T1000 (cell line): ENCODE data around the gene ARPP21.
"Not testable (repeated sequence)": the region's sequence is repeated elsewhere in the genome, so short reads cannot be mapped to it uniquely, and the experiment has no call there.

ENCODE experiments used
- DNase-seq: peaks from one replicate; lab custom pipeline; 2025; ENCODE audit warnings: mixed read lengths; lab: John Stamatoyannopoulos, UW

The ARPP21 gene

GRCh38 chr3:35639254-35640186 lies at the start of gene ARPP21:
Gene ARPP21 (plus strand): TSS chr3:35639525. CDS start chr3:35681752, 42,227 bp downstream.
- DNase-seq = no peak

DNA sequence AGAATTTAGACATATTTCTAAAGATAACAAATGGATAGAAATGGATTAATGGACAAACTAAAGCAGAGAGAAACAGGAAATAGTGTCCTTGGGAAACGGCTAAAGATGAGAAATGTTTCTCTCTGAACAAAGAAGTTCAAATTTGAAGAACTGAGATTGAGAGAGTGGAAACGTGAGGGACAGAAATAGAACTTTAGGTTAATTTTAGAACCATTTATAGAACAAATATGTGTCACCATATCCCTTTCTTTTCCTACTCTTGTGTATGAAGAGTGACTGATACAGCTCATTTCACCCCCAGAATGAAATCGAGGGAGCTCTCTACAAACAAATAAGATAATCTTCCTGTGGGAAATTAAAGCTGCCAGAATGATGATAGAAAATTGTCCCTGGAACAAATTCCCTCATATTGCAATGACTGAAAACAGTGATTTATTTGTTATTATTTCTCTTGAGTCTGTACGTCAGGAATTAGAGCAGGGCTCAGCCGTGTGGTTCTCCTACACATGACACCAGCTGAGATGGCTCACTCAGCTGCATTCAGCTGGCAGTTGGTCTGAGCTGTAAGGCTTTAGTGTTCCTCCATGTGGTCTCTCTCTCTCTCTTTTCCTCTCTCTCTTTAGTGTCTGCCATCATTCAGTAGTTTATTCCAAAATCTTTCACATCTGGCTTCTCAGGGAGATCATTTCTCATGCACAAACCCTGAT lies 46.6 kb upstream of the ARPP21 start:
- DNase-seq = no peak

DNA sequence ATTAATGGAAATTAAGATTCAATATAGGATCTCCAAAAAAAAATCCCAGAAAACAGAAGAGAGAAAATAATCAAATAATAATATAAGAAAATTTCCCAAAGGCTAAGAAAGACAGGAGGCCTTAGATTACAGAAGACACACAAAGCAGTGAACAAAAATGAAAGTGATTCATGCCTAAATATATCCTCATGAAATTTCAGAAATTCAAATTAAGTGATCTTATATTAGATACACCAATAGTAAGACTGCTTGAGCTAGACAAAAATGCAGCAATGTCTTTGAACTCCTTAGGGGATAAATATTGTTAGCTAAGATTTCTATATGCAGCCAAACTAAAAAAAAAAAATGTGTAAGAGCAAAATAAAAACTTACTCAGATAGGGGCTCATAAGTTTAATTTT lies 44.6 kb upstream of the ARPP21 start:
- DNase-seq = no peak

GRCh38 chr3:35596335-35596995 lies 42.9 kb upstream of the ARPP21 start:
- no peak for DNase-seq

DNA sequence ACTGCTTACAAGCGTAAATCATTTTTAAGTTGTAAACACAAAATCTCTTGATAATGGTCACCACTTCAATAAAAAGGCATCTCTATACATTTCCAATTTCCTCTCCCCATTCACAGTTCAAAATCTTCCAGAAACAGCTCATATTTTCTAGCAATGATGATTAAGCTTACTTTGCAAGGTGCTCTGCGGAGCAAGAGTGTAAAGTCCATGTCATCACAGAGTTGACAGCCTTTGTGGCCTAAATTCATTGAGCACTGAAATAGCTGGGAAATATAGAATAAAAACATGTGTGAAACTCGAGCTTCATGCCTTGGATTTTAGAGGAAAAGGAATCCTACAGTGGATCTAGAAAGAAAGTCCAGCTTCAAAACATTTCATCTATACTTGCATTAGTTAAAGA lies 41.8 kb upstream of the ARPP21 start:
- DNase-seq = no peak

GRCh38 chr3:35598804-35599203 lies 40.5 kb upstream of the ARPP21 start:
- no peak for DNase-seq

DNA sequence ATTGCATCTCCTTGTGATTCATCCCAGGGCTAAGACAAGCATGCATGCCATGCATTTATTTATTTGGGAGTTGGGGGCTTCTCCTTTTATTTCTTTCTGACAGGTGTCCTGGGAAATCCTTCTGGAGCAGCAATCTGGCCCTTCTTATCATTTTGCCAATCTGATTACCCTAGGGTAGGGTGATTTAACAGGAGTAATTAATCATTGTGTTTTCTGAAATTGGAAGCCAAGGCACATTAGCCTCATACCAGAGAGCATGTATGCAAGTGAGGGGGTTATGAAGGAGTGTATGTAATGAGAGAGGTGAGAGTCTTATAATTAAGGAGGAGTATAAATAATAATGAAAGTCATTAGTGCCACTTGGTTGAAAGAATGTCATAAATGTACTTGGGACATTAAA lies 37.4 kb upstream of the ARPP21 start:
- no peak for DNase-seq

DNA sequence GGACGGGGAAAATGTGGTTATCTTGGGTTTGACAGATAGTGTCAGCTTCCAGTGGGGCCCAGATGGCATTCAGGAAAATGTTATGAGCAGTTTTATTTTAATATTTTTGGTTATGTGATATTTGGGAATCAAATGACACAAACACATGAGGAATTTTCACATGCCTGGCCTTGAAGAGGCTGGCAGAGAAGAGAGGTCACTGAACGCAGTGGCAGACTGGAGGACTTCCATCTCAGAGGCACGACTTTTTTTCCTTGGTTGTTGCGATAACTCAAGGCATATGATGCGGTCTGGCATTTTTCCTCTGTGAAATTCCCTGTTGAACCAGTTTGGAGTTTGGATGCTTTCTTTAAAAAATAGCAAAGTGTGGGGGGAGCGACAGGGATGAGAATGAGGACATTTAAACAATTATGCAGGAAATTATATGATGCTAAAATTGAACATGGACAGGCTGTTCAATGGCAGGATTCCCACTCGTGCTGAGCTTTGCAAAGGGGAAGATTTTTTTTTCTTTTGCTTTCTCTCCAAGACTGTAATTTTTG lies 36.9 kb upstream of the ARPP21 start:
- DNase-seq = no peak

DNA sequence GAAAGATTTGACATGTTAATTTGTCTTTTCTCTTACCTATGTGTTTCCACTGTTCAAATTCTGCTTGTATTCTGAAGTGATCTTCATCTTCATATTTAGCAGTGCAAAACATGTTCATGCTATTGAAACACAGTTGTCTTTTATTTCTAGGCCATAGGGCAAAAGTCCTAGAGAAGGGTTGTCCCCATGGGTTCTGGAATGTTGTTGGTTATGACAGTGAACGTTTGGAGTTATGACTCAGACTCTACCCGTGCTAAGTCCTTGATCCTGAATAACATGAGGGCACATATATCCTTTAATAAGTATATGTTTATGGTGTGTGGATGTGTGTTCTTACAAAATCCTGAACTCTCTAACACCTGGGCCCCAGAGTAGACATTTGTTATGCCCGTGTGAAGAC lies 23.0 kb upstream of the ARPP21 start:
- DNase-seq = no peak

DNA sequence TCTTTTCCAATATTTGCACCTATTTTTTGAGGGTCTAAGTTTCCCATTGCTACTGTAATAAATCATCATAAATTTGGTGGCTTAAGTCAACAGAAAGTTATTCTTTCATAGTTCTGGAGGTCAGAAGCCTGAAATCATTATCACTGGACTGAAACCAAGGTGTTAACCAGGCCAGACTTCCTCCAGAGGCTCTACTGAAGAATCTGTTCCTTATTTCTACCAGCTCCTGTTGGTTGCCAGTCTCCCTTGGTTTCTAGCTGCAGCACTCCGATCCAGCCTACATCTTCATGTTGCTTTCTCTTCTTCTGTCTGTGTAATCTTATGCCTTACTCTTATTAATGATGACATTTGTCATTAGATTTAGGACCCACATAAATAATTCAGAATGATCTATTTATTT lies 22.0 kb upstream of the ARPP21 start:
- no peak for DNase-seq

GRCh38 chr3:35620238-35620637 lies 19.1 kb upstream of the ARPP21 start:
- not testable (repeated sequence) for DNase-seq

GRCh38 chr3:35624698-35625097 lies 14.6 kb upstream of the ARPP21 start:
- no peak for DNase-seq

GRCh38 chr3:35633332-35634124 lies 5.8 kb upstream of the ARPP21 start:
- no peak for DNase-seq

- DNase-seq = no peak
Measured at GRCh38 chr3:35635407-35635806, 3.9 kb upstream of the ARPP21 start.

- no peak for DNase-seq
Measured at GRCh38 chr3:35635926-35636683, 3.2 kb upstream of the ARPP21 start.

DNA sequence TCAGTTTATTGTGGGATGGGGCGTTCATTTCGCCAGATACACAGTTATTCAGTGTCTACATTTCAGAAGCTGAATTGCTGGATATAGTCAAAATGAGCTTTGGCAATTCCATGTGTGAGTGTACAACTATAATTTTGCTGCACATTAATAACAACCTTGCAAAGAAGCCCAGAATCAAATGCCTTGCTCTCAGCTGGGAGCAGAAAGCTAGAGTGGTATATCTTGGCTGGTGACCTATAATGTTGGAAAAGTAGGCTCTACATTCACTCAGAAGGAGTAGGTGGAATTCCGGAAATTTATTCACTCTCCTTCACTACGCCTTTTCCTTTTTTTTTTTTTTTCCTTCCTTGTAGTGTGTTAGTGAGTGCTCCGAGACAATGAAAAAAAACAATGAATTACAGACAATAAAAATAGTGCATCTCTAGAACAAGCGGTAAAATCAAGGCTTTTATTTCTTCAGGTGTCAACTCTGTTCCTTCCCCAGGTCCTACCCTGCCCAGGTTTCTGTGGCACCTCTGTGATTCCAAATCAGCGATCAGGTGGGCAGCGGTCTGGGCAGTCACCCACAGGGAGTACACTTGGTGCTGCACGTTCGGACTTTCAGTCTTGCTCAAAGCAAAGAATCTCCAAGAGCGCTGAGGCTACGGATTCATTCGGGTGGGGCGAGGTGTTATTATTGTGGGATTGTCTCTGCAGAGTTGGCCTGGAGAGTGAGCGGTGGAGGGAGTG lies 910 bp upstream of the ARPP21 start:
- no peak for DNase-seq

DNA sequence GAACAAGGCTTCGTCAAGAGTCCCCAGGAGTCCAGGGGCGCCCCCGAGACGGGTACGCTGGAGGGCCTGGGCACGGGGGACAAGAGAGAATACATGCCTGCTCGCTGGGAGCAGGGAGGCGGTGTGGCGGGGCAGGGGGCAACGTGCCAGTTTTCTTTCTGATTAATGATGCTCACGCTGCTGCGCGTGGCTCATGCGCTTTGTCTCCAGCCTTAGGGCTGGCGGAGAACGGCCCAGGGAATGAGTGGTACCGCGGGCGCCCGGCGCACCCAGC lies 408 bp upstream of the ARPP21 start:
- DNase-seq = no peak

- no peak for DNase-seq
Measured at GRCh38 chr3:35640190-35641165, 1.2 kb downstream of the ARPP21 start.

- DNase-seq = no peak
Measured at GRCh38 chr3:35641331-35641730, 2.0 kb downstream of the ARPP21 start.
